ENCODE results near the gene KREMEN1. TPM values are rescaled to one million over a fixed set of nuclear protein-coding genes. Genes with fewer than 3 reads are reported as not detected.
A peak's percentile ranks its signal among the peaks of the same experiment; 100 is the strongest.

KREMEN1 gene
- total and polyA plus RNA-seq, 9 of the 15 experiments (the other 6 are each of a cell fraction or from before 2014, with no cell fraction given), result 0.69 to 11.5 (median 4.3) TPM

DNA sequence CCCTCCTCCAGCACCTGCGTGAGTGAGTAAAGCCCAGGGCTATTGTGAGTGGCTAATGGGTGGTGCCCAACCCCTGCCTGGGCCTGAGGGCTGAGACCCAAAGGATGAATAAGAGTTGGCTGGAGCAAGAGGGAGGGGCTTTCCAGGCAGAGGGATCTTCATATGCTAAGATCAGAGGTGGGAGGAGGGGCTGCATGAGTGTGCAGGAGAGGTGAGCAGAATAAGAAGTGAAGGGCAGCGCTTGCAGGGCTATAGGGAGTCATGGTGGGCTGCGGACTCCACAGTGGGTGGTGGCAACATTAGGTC lies 136.7 kb downstream of the KREMEN1 start:
- Histone ChIP-seq H3K36me3 (ENCODE audit: control insufficient read depth, insufficient read depth, low read length) (no peaks in the 10 kb centered on the region), H3K4me3 (no peak overlapping the region), H2AFZ (ENCODE audit: low read depth, low read length) (no peak overlapping the region), H3K9ac (ENCODE audit: insufficient read depth in 1 of 2, low read depth in 2 of 2, low read length in 2 of 2) (peak overlapping the region in 1 of 2 experiments; percentile 10; a peak in 1 of 4 replicates), H4K20me1 (replicated peaks; ENCODE audit: control insufficient read depth, insufficient read depth, low read length) (no peaks in the 10 kb centered on the region), H3K9me3 (replicated peaks; ENCODE audit: control insufficient read depth, insufficient read depth, low read depth, low read length) (no peaks in the 10 kb centered on the region), H3K79me2 (ENCODE audit: control insufficient read depth, insufficient read depth, low read length) (peaks cover 16% of the 10 kb centered on the region; the same call in 2 of the 3 replicates), H3K27me3 (ENCODE audit: control insufficient read depth in 2 of 2, insufficient read depth in 2 of 2, low read length in 2 of 2) (no peaks in the 10 kb centered on the region), H3K9me1 (ENCODE audit: control insufficient read depth, insufficient read depth, low read length) (no peaks in the 10 kb centered on the region), H3K4me2 (ENCODE audit: insufficient read depth, low read length) (no peak overlapping the region), H3K4me1 (replicated peaks in 1 of 2; ENCODE audit: control insufficient read depth in 2 of 2, insufficient read depth in 2 of 2, low read length in 2 of 2) (peaks cover 7 to 25% of the 10 kb centered on the region in 2 experiments; a peak in 4 of 5 replicates), H3K27ac (ENCODE audit: extremely low read depth, low read depth, low read length) (no peak overlapping the region)
- BruUV-seq (replicated peaks), result no TSS peak
- DNase-seq (ENCODE audit: extremely low read depth in 1 of 4, low spot score in 3 of 4) (no peak), FAIRE-seq (no peak), ATAC-seq (no peak)
- intact Hi-C loops (cut with micrococcal nuclease) (no loop called here), in situ Hi-C loops (cut with MboI) (no loop called here)
- CTCF ChIA-PET (ENCODE audit: low intra/inter-chr PET ratio), result no interaction called here
- POLR2A ChIA-PET, result interaction anchor here (0.7 kb wide), 1 partner anchor 47 kb away, joined by 4 read pairs; no protein-coding TSS in a partner anchor
- 67% methylated on average over 1 of the region's 3 CpGs for WGBS (ENCODE audit: insufficient coverage, low coverage, missing lambda C conversion rate)
- TF ChIP-seq ARHGAP35 (IDR thresholded peaks at IDR 0.05; ENCODE audit: partially characterized antibody), result no peak
- TF ChIP-seq, protein P1, sequence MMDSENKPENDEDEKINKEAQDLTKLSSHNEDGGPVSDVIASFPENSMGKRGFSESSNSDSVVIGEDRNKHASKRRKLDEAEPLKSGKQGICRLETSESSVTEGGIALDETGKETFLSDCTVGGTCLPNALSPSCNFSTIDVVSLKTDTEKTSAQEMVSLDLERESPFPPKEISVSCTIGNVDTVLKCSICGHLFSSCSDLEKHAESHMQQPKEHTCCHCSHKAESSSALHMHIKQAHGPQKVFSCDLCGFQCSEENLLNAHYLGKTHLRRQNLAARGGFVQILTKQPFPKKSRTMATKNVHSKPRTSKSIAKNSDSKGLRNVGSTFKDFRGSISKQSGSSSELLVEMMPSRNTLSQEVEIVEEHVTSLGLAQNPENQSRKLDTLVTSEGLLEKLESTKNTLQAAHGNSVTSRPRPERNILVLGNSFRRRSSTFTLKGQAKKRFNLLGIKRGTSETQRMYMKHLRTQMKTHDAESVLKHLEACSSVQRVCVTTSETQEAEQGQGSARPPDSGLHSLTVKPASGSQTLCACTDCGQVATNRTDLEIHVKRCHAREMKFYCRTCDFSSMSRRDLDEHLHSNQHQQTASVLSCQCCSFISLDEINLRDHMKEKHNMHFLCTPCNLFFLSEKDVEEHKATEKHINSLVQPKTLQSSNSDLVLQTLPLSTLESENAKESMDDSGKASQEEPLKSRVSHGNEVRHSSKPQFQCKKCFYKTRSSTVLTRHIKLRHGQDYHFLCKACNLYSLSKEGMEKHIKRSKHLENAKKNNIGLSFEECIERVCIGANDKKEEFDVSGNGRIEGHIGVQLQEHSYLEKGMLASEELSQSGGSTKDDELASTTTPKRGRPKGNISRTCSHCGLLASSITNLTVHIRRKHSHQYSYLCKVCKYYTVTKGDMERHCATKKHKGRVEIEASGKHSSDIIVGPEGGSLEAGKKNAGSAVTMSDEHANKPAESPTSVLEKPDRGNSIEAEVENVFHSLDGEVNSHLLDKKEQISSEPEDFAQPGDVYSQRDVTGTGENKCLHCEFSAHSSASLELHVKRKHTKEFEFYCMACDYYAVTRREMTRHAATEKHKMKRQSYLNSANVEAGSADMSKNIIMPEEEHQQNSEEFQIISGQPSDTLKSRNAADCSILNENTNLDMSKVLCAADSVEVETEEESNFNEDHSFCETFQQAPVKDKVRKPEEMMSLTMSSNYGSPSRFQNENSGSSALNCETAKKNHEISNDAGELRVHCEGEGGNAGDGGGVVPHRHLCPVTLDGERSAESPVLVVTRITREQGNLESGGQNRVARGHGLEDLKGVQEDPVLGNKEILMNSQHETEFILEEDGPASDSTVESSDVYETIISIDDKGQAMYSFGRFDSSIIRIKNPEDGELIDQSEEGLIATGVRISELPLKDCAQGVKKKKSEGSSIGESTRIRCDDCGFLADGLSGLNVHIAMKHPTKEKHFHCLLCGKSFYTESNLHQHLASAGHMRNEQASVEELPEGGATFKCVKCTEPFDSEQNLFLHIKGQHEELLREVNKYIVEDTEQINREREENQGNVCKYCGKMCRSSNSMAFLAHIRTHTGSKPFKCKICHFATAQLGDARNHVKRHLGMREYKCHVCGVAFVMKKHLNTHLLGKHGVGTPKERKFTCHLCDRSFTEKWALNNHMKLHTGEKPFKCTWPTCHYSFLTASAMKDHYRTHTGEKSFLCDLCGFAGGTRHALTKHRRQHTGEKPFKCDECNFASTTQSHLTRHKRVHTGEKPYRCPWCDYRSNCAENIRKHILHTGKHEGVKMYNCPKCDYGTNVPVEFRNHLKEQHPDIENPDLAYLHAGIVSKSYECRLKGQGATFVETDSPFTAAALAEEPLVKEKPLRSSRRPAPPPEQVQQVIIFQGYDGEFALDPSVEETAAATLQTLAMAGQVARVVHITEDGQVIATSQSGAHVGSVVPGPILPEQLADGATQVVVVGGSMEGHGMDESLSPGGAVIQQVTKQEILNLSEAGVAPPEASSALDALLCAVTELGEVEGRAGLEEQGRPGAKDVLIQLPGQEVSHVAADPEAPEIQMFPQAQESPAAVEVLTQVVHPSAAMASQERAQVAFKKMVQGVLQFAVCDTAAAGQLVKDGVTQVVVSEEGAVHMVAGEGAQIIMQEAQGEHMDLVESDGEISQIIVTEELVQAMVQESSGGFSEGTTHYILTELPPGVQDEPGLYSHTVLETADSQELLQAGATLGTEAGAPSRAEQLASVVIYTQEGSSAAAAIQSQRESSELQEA (IDR thresholded peaks at IDR 0.05; ENCODE audit: low read depth), result no peak
- no peak for TF ChIP-seq FOXP1 (CRISPR knock-in tag; IDR thresholded peaks at IDR 0.05)
- no peak for TF ChIP-seq CCAR2 (IDR thresholded peaks at IDR 0.05; ENCODE audit: low read depth, low read length)
- TF ChIP-seq, protein P2, sequence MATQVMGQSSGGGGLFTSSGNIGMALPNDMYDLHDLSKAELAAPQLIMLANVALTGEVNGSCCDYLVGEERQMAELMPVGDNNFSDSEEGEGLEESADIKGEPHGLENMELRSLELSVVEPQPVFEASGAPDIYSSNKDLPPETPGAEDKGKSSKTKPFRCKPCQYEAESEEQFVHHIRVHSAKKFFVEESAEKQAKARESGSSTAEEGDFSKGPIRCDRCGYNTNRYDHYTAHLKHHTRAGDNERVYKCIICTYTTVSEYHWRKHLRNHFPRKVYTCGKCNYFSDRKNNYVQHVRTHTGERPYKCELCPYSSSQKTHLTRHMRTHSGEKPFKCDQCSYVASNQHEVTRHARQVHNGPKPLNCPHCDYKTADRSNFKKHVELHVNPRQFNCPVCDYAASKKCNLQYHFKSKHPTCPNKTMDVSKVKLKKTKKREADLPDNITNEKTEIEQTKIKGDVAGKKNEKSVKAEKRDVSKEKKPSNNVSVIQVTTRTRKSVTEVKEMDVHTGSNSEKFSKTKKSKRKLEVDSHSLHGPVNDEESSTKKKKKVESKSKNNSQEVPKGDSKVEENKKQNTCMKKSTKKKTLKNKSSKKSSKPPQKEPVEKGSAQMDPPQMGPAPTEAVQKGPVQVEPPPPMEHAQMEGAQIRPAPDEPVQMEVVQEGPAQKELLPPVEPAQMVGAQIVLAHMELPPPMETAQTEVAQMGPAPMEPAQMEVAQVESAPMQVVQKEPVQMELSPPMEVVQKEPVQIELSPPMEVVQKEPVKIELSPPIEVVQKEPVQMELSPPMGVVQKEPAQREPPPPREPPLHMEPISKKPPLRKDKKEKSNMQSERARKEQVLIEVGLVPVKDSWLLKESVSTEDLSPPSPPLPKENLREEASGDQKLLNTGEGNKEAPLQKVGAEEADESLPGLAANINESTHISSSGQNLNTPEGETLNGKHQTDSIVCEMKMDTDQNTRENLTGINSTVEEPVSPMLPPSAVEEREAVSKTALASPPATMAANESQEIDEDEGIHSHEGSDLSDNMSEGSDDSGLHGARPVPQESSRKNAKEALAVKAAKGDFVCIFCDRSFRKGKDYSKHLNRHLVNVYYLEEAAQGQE (IDR thresholded peaks at IDR 0.05; ENCODE audit: borderline replicate concordance), result no peak
- TF ChIP-seq, protein P2 (CRISPR knock-in tag; IDR thresholded peaks at IDR 0.05; ENCODE audit: low read depth), result no peak
